HEK293 (cell line): ENCODE results near the gene HHAT.

Experiments used
- CTCF ChIP-seq: fragments of 450-650 bp; formaldehyde crosslinking; IDR thresholded peaks from 2 replicates; pipeline ENCODE4 v1.5.1; 2016; ENCODE audit warnings: missing biosample characterization, missing genetic modification characterization
- YY1 ChIP-seq: fragments of 450-650 bp; formaldehyde crosslinking; IDR thresholded peaks from 2 replicates; pipeline ENCODE4 v1.5.1; 2018; ENCODE audit warnings: missing biosample characterization, missing genetic modification characterization
- ZBTB44 ChIP-seq: fragments of 450-650 bp; IDR thresholded peaks from 2 replicates; pipeline ENCODE4 v1.5.1; 2018; ENCODE audit warnings: missing biosample characterization, mild to moderate bottlenecking, missing genetic modification characterization
- ZNF423 ChIP-seq: fragments of 450-650 bp; formaldehyde crosslinking; IDR thresholded peaks from 2 replicates; pipeline ENCODE4 v1.5.1; 2016; ENCODE audit warnings: missing biosample characterization, missing genetic modification characterization
- ZNF510 ChIP-seq: fragments of 450-650 bp; formaldehyde crosslinking; IDR thresholded peaks from 2 replicates; pipeline ENCODE4 v1.5.1; 2018; ENCODE audit warnings: mild to moderate bottlenecking, missing genetic modification characterization, missing biosample characterization; ENCODE audit not compliant: insufficient replicate concordance
- ZNF549 ChIP-seq: fragments of 450-650 bp; IDR thresholded peaks from 2 replicates; pipeline ENCODE4 v1.5.1; 2018; ENCODE audit warnings: missing biosample characterization, missing genetic modification characterization, mild to moderate bottlenecking, inconsistent platforms, moderate library complexity
- ZNF585B ChIP-seq: fragments of 450-650 bp; formaldehyde crosslinking; IDR thresholded peaks from 2 replicates; pipeline ENCODE4 v1.5.1; 2016; ENCODE audit warnings: missing biosample characterization, missing genetic modification characterization
- ZSCAN4 ChIP-seq: fragments of 450-650 bp; formaldehyde crosslinking; IDR thresholded peaks from 2 replicates; pipeline ENCODE4 v1.5.1; 2017; ENCODE audit warnings: missing biosample characterization, missing genetic modification characterization

- TF ChIP-seq ZNF549 (tag by site-specific recombination), result no peak
- TF ChIP-seq ZNF510, result no peak
- no peak for TF ChIP-seq ZBTB44 (tag by site-specific recombination)
- TF ChIP-seq ZSCAN4 (tag by site-specific recombination), result no peak
- no peak for TF ChIP-seq CTCF
- no peak for TF ChIP-seq ZNF423 (tag by site-specific recombination)
- TF ChIP-seq YY1, result no peak
- no peak for TF ChIP-seq ZNF585B
Measured at GRCh38 chr1:210504286-210504685, 175.6 kb downstream of the HHAT start.
